Activated CD4-positive, alpha-beta T cell treated with anti-CD3 and anti-CD28 coated beads, Interleukin-2, amount 10 ng/mL, durations not matched to agents 24 days and 14 days (primary cell): ENCODE data around the gene CD300LD. TPM values are rescaled to one million over a fixed set of nuclear protein-coding genes. Genes with fewer than 3 reads are reported as not detected.

Experiments used
- DNase-seq: peaks from one replicate; pipeline ENCODE4 v3.0.0; 2022
- H3K27ac Mint-ChIP-seq: one replicate; pipeline ENCODE4 v1.8.0; 2022; ENCODE audit warnings: mild to moderate bottlenecking, mixed read lengths
- H3K27me3 Mint-ChIP-seq: one replicate; pipeline ENCODE4 v1.8.0; 2022; ENCODE audit warnings: mixed read lengths
- H3K36me3 Mint-ChIP-seq: one replicate; pipeline ENCODE4 v1.8.0; 2022; ENCODE audit warnings: low read depth, mild to moderate bottlenecking, mixed read lengths
- H3K4me1 Mint-ChIP-seq: one replicate; pipeline ENCODE4 v1.8.0; 2021; ENCODE audit warnings: mixed read lengths
- H3K4me3 Mint-ChIP-seq: one replicate; pipeline ENCODE4 v1.8.0; 2022; ENCODE audit warnings: mild to moderate bottlenecking, moderate library complexity, mixed read lengths
- H3K9me3 Mint-ChIP-seq: one replicate; pipeline ENCODE4 v1.8.0; 2021; ENCODE audit warnings: mixed read lengths
- intact Hi-C: fragments of 100-400 bp; cut with micrococcal nuclease; formaldehyde crosslinking; loops from one replicate; pipeline ENCODE4 v1.15.1; 2023
- total RNA-seq: library from RNA; stranded (reverse); gene quantifications from 2 replicates; pipeline ENCODE4 v1.2.3, GENCODE V29; 2022

CD300LD gene
- total RNA-seq, 1 donor from 2014 or later: not detected

DNA sequence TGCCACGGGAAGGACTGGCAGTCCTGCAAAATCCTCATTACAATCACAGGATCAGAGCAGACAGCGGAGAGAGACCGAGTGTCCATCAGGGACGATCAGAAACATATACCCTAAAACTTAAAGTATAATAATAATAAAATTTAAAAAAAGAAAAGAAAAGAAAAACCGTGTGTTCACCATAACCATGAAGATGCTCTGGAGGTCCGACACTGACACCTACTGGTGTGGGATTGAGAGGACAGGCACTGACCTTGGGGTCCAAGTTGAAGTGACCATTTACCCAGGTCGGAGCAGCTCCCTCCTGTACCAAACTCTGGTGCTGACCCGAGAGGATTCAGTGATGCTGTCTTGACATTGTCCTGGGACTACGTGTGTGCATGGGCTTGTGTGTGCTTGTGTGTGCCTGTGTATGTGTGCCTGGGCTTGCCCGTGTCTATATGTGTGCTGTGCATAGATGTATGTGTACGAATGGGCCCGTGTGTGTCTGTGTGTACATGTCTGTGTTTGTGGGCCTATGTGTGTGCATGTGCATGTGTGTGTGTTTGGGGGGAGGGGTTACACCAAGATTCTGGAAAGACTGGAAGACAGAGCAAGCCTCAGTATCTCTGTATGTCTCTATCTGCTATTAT, 10.0 kb upstream of the CD300LD start:
- intact Hi-C loops: loop anchor here (5.0 kb wide), 1 partner anchor 225 kb away; no protein-coding TSS in a partner anchor
- DNase-seq: peak; percentile 78
- Mint-ChIP-seq H3K9me3 (no peaks in the 10 kb centered on the region), H3K36me3 (no peaks in the 10 kb centered on the region), H3K4me1 (peaks cover 14% of the 10 kb centered on the region), H3K27ac (no peak overlapping the region), H3K27me3 (peaks cover 28% of the 10 kb centered on the region), H3K4me3 (no peak overlapping the region)

DNA sequence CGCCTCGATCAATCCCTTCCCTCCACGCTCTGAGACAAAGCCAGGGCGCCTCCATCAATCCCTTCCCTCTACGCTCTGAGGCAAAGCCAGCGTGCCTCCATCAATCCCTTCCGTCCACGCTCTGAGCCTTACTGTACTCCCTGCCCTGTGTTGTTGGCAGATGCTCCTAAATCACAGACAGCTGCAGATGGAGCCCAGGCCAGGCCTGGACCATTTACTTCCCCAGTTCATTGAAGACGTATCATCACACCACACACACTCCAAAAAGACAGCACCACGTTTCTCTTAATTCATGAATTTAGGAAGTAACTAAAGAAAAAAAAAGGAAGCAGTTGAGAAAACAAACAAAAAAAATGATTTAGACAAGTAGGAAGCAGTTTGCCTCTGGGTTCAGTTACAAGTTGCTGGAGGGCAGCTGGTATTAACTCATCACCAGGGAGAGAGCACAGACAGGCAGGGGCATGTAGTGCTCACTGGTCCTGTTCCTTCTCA, 7.4 kb upstream of the CD300LD start:
- no peak for DNase-seq
- intact Hi-C loops: no loop called here
- H3K9me3 Mint-ChIP-seq: no peaks in the 10 kb centered on the region
- H3K4me3 Mint-ChIP-seq: no peak overlapping the region
- H3K4me1 Mint-ChIP-seq: peaks cover 14% of the 10 kb centered on the region
- H3K27ac Mint-ChIP-seq: no peak overlapping the region
- H3K36me3 Mint-ChIP-seq: no peaks in the 10 kb centered on the region
- peaks cover 38% of the 10 kb centered on the region for H3K27me3 Mint-ChIP-seq

GRCh38 chr17:74599023-74599399, 6.9 kb upstream of the CD300LD start:
- Mint-ChIP-seq H3K4me1 (peaks cover 14% of the 10 kb centered on the region), H3K27me3 (peaks cover 38% of the 10 kb centered on the region), H3K4me3 (no peak overlapping the region)

GRCh38 chr17:74598346-74599022, 6.4 kb upstream of the CD300LD start:
- Mint-ChIP-seq H3K4me1 (peaks cover 14% of the 10 kb centered on the region), H3K27me3 (peaks cover 36% of the 10 kb centered on the region), H3K27ac (no peak overlapping the region), H3K4me3 (no peak overlapping the region), H3K9me3 (no peaks in the 10 kb centered on the region), H3K36me3 (no peaks in the 10 kb centered on the region)
- intact Hi-C loops: no loop called here
- no peak for DNase-seq

More at GRCh38 chr17:74599023-74599399, 6.9 kb upstream of the CD300LD start:
- Mint-ChIP-seq H3K36me3 (no peaks in the 10 kb centered on the region), H3K9me3 (no peaks in the 10 kb centered on the region), H3K27ac (no peak overlapping the region)
- DNase-seq: no peak
- intact Hi-C loops: no loop called here

DNA sequence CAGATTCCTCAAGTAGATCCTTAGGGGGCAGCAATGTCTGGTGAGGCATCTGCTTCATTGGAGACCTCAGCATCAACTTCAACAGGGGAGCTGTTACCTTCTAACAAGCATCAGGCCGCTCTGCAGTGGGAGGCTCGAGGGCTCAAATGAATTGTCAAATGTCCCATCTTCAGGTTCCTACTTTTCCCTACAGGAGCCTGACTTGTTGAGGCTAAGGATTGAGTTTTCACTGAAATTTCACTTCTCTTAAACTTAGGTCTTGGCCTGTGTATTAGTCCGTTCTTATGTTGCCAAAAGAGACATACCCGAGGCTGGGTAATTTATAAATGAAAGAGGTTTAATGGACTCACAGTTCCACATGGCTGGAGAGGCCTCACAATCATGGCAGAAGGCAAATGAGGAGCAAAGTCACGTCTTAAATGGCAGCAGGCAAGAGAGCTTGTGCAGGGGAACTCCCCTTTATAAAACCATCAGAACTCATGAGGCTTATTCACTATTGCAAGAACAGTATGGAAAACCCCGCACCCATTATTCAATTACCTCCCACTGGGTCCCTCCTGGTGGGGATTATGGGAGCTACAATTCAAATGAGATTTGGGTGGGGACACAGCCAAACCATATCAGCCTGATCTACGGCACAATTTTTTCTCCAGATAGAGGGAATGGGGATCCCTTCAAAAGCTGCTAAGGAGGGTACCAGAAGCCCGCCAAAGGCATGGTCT, 5.1 kb upstream of the CD300LD start:
- Mint-ChIP-seq H3K27me3 (peaks cover 42% of the 10 kb centered on the region), H3K4me3 (no peak overlapping the region), H3K9me3 (no peaks in the 10 kb centered on the region), H3K4me1 (peaks cover 13% of the 10 kb centered on the region), H3K36me3 (no peaks in the 10 kb centered on the region), H3K27ac (no peak overlapping the region)
- DNase-seq: no peak
- intact Hi-C loops: no loop called here

DNA sequence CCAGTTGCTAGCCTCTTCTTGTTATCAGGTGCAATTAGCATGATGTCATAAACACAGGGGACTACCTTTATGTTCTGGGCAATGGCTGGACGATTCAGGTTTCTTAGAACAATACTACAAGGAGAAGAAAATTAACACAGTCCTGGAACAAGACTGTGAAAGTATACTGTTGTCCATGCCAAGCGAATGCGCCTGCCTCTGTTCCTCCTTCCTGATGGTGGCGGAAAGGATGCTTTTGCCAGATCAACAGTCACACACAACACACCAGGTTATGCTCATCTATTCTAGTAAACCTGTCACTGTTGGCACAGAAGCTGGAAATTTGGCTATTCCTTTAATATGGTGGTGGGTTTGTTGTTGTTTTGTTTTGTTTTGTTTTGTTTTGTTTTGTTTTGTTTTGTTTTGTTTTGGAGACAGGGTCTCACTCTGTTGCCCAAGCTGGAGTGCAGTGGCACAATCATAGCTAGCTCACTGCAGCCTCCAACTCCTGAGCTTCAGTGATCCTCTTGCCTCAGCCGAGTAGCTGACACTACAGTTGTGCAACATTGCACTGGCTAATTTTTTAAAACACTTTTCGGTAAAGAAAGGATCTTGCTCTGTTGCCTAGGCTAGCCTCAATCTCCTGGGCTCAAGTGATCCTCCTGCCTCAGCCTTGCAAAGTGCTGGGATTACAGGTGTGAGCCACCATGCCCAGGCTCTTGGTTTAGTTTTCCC, 3.1 kb upstream of the CD300LD start:
- H3K27ac Mint-ChIP-seq: no peak overlapping the region
- H3K9me3 Mint-ChIP-seq: no peaks in the 10 kb centered on the region
- peaks cover 30% of the 10 kb centered on the region for H3K27me3 Mint-ChIP-seq

GRCh38 chr17:74591503-74591902, 580 bp downstream of the CD300LD start:
- H3K27ac Mint-ChIP-seq: no peak overlapping the region
- no peak for DNase-seq
- H3K27me3 Mint-ChIP-seq: peaks cover 26% of the 10 kb centered on the region
- H3K4me1 Mint-ChIP-seq: peaks cover 8% of the 10 kb centered on the region
- H3K4me3 Mint-ChIP-seq: no peak overlapping the region
- H3K36me3 Mint-ChIP-seq: no peaks in the 10 kb centered on the region
- intact Hi-C loops: no loop called here
- H3K9me3 Mint-ChIP-seq: no peaks in the 10 kb centered on the region

More for the DNA sequence above, 3.1 kb upstream of the CD300LD start:
- Mint-ChIP-seq H3K4me3 (no peak overlapping the region), H3K36me3 (no peaks in the 10 kb centered on the region), H3K4me1 (peaks cover 15% of the 10 kb centered on the region)
- intact Hi-C loops: no loop called here
- DNase-seq: no peak

DNA sequence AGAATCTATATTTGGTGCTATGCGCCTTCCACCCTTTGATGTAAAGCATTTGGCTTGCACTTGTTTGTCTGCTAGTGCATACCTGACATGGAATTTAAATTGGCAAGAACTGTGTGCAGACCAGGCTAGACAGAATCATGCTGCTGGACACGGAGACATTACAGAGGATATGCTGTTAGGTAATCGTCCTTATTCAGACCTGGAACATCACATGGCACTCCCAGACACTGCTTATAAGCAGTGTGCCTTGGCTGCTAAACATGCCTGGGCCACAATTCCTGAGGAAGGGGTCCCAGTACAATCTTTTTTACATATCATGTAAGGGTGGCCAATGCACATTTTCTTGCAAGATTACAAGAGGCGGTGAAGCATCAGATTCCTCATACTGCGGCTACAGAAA, 6.4 kb downstream of the CD300LD start:
- Mint-ChIP-seq H3K36me3 (no peaks in the 10 kb centered on the region), H3K27ac (no peak overlapping the region), H3K9me3 (peaks cover 3% of the 10 kb centered on the region), H3K4me1 (no peaks in the 10 kb centered on the region), H3K27me3 (peaks cover 14% of the 10 kb centered on the region), H3K4me3 (no peak overlapping the region)
- intact Hi-C loops: no loop called here
- no peak for DNase-seq

GRCh38 chr17:74584292-74585060, 7.6 kb downstream of the CD300LD start:
- no peak for DNase-seq
- Mint-ChIP-seq H3K4me1 (peaks cover 4% of the 10 kb centered on the region), H3K9me3 (peaks cover 8% of the 10 kb centered on the region), H3K27me3 (peaks cover 10% of the 10 kb centered on the region), H3K4me3 (no peak overlapping the region), H3K36me3 (no peaks in the 10 kb centered on the region), H3K27ac (no peak overlapping the region)
- intact Hi-C loops: no loop called here

DNA sequence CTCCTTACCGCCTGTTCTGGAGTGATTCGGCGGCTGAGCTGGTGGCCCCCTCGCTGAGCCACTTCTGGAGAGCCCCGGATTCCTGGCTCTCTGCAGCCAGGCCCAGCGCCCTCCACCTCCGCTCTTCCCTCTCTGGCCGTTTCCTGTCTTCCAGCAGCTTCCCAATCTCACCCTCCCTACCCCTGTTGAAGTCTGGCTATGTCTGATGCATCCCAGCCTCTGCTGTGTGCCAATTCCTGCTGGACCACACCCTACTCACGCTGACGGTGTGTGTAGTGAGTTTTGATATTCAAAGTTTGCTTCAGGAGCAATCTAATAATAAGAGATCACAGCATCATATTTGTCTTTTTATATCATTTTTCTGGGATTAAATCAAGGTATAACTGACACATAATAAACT, 9.4 kb downstream of the CD300LD start:
- DNase-seq: no peak
- H3K4me1 Mint-ChIP-seq: peaks cover 7% of the 10 kb centered on the region
- no peaks in the 10 kb centered on the region for H3K36me3 Mint-ChIP-seq
- no peak overlapping the region for H3K4me3 Mint-ChIP-seq
- peaks cover 16% of the 10 kb centered on the region for H3K9me3 Mint-ChIP-seq
- intact Hi-C loops: no loop called here
- no peaks in the 10 kb centered on the region for H3K27me3 Mint-ChIP-seq
- no peak overlapping the region for H3K27ac Mint-ChIP-seq

- peaks cover 16% of the 10 kb centered on the region for H3K9me3 Mint-ChIP-seq
- no peak overlapping the region for H3K27ac Mint-ChIP-seq
- no peak overlapping the region for H3K4me3 Mint-ChIP-seq
- no peaks in the 10 kb centered on the region for H3K36me3 Mint-ChIP-seq
- intact Hi-C loops: no loop called here
- peaks cover 7% of the 10 kb centered on the region for H3K4me1 Mint-ChIP-seq
- H3K27me3 Mint-ChIP-seq: peaks cover 4% of the 10 kb centered on the region
- DNase-seq: no peak
Observed at GRCh38 chr17:74579900-74580299, 12.2 kb downstream of the CD300LD start.

GRCh38 chr17:74578979-74579378, 13.1 kb downstream of the CD300LD start:
- H3K27me3 Mint-ChIP-seq: peaks cover 12% of the 10 kb centered on the region
- H3K4me1 Mint-ChIP-seq: peaks cover 7% of the 10 kb centered on the region
- intact Hi-C loops: no loop called here
- peaks cover 16% of the 10 kb centered on the region for H3K9me3 Mint-ChIP-seq
- H3K4me3 Mint-ChIP-seq: no peak overlapping the region
- DNase-seq: no peak
- H3K36me3 Mint-ChIP-seq: no peaks in the 10 kb centered on the region
- H3K27ac Mint-ChIP-seq: no peak overlapping the region

DNA sequence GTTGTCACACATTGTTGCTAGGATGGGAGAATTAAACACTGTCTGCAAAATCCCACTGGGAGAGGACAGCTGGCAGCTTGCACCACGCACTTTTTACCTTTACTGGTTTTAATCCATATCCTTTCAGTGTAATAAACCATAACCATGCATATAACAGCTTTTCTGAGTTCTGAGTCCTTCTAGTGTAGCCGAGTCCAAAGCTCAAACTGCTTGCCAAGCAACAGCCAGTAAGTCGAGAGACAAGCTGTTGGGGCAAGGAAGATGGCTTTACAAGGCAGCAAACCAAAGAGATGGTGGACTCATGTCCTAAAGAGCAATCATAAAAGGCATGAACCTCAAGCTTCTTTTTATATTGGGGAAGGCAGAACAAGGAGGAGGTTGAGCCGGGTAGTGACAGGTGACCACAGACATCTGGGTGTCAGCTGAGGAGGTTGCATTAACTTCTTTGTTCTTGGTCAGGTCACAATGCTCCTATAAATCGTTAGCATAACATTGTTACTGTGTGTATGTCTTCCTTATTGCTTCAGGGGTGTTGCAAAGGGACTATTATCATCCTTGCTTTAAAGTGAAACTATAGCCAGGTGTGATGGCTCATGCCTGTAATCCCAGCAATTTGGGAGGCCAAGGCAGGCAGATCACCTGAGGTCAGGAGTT, 17.5 kb downstream of the CD300LD start:
- H3K9me3 Mint-ChIP-seq: peaks cover 8% of the 10 kb centered on the region
- intact Hi-C loops: no loop called here
- H3K27ac Mint-ChIP-seq: no peak overlapping the region
- no peak overlapping the region for H3K4me3 Mint-ChIP-seq
- peaks cover 21% of the 10 kb centered on the region for H3K27me3 Mint-ChIP-seq
- no peaks in the 10 kb centered on the region for H3K36me3 Mint-ChIP-seq
- peaks cover 3% of the 10 kb centered on the region for H3K4me1 Mint-ChIP-seq
- DNase-seq: no peak
